OCI-LY3 (cell line): ENCODE data around the gene TMEFF1.

Source experiments
- H2AFZ ChIP-seq: fragments of 200-600, 300-600 bp; shearing (Covaris generic); 2 replicates; pipeline ENCODE4 v1.6.0; 2014; ENCODE audit warnings: antibody characterized with exemption, low read depth, low read length
- H3K27ac ChIP-seq: fragments of 200-600, 300-600 bp; sonication (generic); 2 replicates; pipeline ENCODE4 v1.5.1; 2014; ENCODE audit warnings: mild to moderate bottlenecking, low read length, moderate library complexity, mixed read lengths
- H3K27me3 ChIP-seq: fragments of 200-600, 300-600 bp; sonication (generic); 2 replicates; pipeline ENCODE4 v1.6.1; 2014; ENCODE audit warnings: low read depth, low read length, mixed read lengths
- H3K36me3 ChIP-seq: fragments of 200-600, 300-600 bp; sonication (generic); replicated peaks from 2 replicates; pipeline ENCODE3; 2014; ENCODE audit warnings: low read depth, low read length, mixed read lengths
- H3K4me1 ChIP-seq: fragments of 300-600, 200-600 bp; sonication (generic); 2 replicates; pipeline ENCODE4 v1.6.1; 2014; ENCODE audit warnings: low read length, mixed read lengths
- H3K4me2 ChIP-seq: fragments of 200-600, 300-600 bp; sonication (generic); 2 replicates; pipeline ENCODE4 v1.6.1; 2014; ENCODE audit warnings: low read length, mixed read lengths
- H3K4me3 ChIP-seq: fragments of 300-600, 200-600 bp; sonication (generic); 2 replicates; pipeline ENCODE4 v1.5.1; 2014; ENCODE audit warnings: antibody characterized with exemption, mild to moderate bottlenecking, low read length, moderate library complexity
- H3K79me2 ChIP-seq: fragments of 300-600, 200-600 bp; shearing (Covaris generic); 2 replicates; pipeline ENCODE4 v1.6.1; 2014; ENCODE audit warnings: mild to moderate bottlenecking, low read length, mixed read lengths
- H3K9ac ChIP-seq: fragments of 300-600, 200-600 bp; shearing (Covaris generic); 2 replicates; pipeline ENCODE4 v1.6.0; 2014; ENCODE audit warnings: mild to moderate bottlenecking, low read length, moderate library complexity
- H3K9me3 ChIP-seq: fragments of 200-600, 300-600 bp; shearing (Covaris generic); 2 replicates; pipeline ENCODE4 v1.6.1; 2014; ENCODE audit warnings: low read length, mixed read lengths; ENCODE audit not compliant: insufficient read depth
- H4K20me1 ChIP-seq: fragments of 200-600, 300-600 bp; sonication (generic); 2 replicates; pipeline ENCODE4 v1.6.1; 2016; ENCODE audit warnings: low read length, mixed read lengths; ENCODE audit not compliant: insufficient read depth
- CTCF ChIP-seq: fragments of 200-600, 300-600 bp; sonication (generic); IDR thresholded peaks from 2 replicates; pipeline ENCODE4 v1.5.1; 2014; ENCODE audit warnings: antibody characterized with exemption, low read length, low read depth
- EZH2phosphoT487 ChIP-seq: fragments of 200-600 bp; shearing (Covaris generic); IDR thresholded peaks from 2 replicates; pipeline ENCODE4 v1.6.1; 2018; ENCODE audit warnings: antibody characterized with exemption, mixed run types, low read depth

The TMEFF1 gene

GRCh38 chr9:100555471-100555870, 82.5 kb downstream of the TMEFF1 start:
- no peak overlapping the region for H2AFZ ChIP-seq
- no peak overlapping the region for H3K9ac ChIP-seq
- H3K4me1 ChIP-seq = peaks cover 12% of the 10 kb centered on the region
- no peak overlapping the region for H3K27ac ChIP-seq
- H3K4me3 ChIP-seq = no peak overlapping the region
- H3K27me3 ChIP-seq = no peaks in the 10 kb centered on the region
- H3K4me2 ChIP-seq = no peak overlapping the region
- H3K79me2 ChIP-seq = no peaks in the 10 kb centered on the region
- TF ChIP-seq EZH2phosphoT487 (no peak), CTCF (no peak)
- no peaks in the 10 kb centered on the region for H4K20me1 ChIP-seq
- no peaks in the 10 kb centered on the region for H3K9me3 ChIP-seq
- no peaks in the 10 kb centered on the region for H3K36me3 ChIP-seq

GRCh38 chr9:100557053-100557452, 84.1 kb downstream of the TMEFF1 start:
- no peaks in the 10 kb centered on the region for H4K20me1 ChIP-seq
- no peaks in the 10 kb centered on the region for H3K9me3 ChIP-seq
- H3K4me3 ChIP-seq = no peak overlapping the region
- TF ChIP-seq CTCF (no peak), EZH2phosphoT487 (no peak)
- no peak overlapping the region for H3K9ac ChIP-seq
- H3K27ac ChIP-seq = no peak overlapping the region
- peaks cover 12% of the 10 kb centered on the region for H3K4me1 ChIP-seq
- H3K36me3 ChIP-seq = no peaks in the 10 kb centered on the region
- no peak overlapping the region for H2AFZ ChIP-seq
- H3K4me2 ChIP-seq = no peak overlapping the region
- H3K27me3 ChIP-seq = no peaks in the 10 kb centered on the region
- no peaks in the 10 kb centered on the region for H3K79me2 ChIP-seq

GRCh38 chr9:100561256-100561655, 88.3 kb downstream of the TMEFF1 start:
- Histone ChIP-seq H3K4me1 (peaks cover 4% of the 10 kb centered on the region; the same call in 1 of the 2 replicates), H3K27ac (no peak overlapping the region), H3K4me3 (no peak overlapping the region), H4K20me1 (no peaks in the 10 kb centered on the region), H3K79me2 (no peaks in the 10 kb centered on the region), H3K36me3 (no peaks in the 10 kb centered on the region), H3K27me3 (no peaks in the 10 kb centered on the region), H3K9ac (no peak overlapping the region), H3K4me2 (no peak overlapping the region), H2AFZ (no peak overlapping the region), H3K9me3 (no peaks in the 10 kb centered on the region)
- TF ChIP-seq CTCF (no peak), EZH2phosphoT487 (no peak)

GRCh38 chr9:100567856-100568255, 94.9 kb downstream of the TMEFF1 start:
- Histone ChIP-seq H3K4me3 (no peak overlapping the region), H3K9me3 (no peaks in the 10 kb centered on the region), H4K20me1 (no peaks in the 10 kb centered on the region), H3K4me2 (no peak overlapping the region), H3K4me1 (no peaks in the 10 kb centered on the region), H3K36me3 (no peaks in the 10 kb centered on the region), H3K27me3 (no peaks in the 10 kb centered on the region), H3K9ac (no peak overlapping the region), H3K79me2 (no peaks in the 10 kb centered on the region), H3K27ac (no peak overlapping the region), H2AFZ (no peak overlapping the region)
- TF ChIP-seq EZH2phosphoT487 = no peak
- no peak for TF ChIP-seq CTCF
